SU-DHL-6 (cell line): Measurements from ENCODE around the gene YY1.

Experiments used
- CTCF ChIP-seq: fragments of 200-600 bp; sonication (generic); IDR thresholded peaks from one replicate; pipeline ENCODE4 v1.5.1; 2017; ENCODE audit warnings: antibody characterized with exemption, mild to moderate bottlenecking, low read length, moderate library complexity; ENCODE audit not compliant: insufficient read depth, poor library complexity, severe bottlenecking
- EZH2phosphoT487 ChIP-seq: fragments of 200-600 bp; sonication (generic), shearing (Covaris generic); conservative IDR thresholded peaks from 2 replicates; pipeline ENCODE4 v1.6.1; 2018; ENCODE audit warnings: mild to moderate bottlenecking, antibody characterized with exemption, low read length, moderate library complexity, mixed read lengths

- no peak for TF ChIP-seq CTCF
- TF ChIP-seq EZH2phosphoT487 = no peak
Measured at GRCh38 chr14:100268591-100269207, 29.8 kb downstream of the YY1 start.
